ENCODE measurements around the gene UBE2E2. TPM values are rescaled to one million over a fixed set of nuclear protein-coding genes. Genes with fewer than 3 reads are reported as not detected.

The UBE2E2 gene
- total RNA-seq, 2 donors from 2014 or later: 23.2 to 34.5 TPM

DNA sequence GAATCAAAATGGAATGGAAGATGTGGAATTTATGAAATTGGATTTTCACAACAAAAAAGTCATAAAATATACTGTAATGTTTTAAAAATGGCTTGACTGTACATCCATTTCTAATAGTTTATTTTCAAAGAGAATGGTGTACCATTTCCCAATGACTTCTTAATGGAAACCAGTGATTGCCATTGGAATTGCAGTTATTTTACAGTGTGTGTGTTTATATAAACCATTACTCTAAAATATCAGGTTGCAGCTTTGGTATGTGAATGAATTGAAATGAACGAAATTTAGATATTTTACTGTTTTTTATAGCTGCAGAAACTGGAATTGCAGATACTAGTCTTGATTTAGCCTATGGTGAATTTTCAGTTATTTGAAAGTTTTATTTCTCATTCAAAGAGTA, 165.6 kb downstream of the UBE2E2 start:
- peaks cover 9% of the 10 kb centered on the region for H3K9me3 Mint-ChIP-seq
- H3K4me1 ChIP-seq (ENCODE audit: control insufficient read depth, insufficient read depth, low read length): no peaks in the 10 kb centered on the region
- H3K27me3 Mint-ChIP-seq (ENCODE audit: insufficient read depth): no peaks in the 10 kb centered on the region
- WGBS, 2 experiments (ENCODE audit: insufficient coverage in 1 of 2, insufficient read length in 1 of 2): 83 to 92% methylated on average over 1 of the region's 1 CpG
- H3K27ac ChIP-seq (ENCODE audit: low read depth, low read length): no peak overlapping the region
- H3K27ac Mint-ChIP-seq: no peak overlapping the region
- no peak overlapping the region for H3K4me3 ChIP-seq (ENCODE audit: low read length)
- H3K9me3 ChIP-seq (ENCODE audit: control insufficient read depth, low read length): peaks cover 4% of the 10 kb centered on the region
- TF ChIP-seq, protein P1, sequence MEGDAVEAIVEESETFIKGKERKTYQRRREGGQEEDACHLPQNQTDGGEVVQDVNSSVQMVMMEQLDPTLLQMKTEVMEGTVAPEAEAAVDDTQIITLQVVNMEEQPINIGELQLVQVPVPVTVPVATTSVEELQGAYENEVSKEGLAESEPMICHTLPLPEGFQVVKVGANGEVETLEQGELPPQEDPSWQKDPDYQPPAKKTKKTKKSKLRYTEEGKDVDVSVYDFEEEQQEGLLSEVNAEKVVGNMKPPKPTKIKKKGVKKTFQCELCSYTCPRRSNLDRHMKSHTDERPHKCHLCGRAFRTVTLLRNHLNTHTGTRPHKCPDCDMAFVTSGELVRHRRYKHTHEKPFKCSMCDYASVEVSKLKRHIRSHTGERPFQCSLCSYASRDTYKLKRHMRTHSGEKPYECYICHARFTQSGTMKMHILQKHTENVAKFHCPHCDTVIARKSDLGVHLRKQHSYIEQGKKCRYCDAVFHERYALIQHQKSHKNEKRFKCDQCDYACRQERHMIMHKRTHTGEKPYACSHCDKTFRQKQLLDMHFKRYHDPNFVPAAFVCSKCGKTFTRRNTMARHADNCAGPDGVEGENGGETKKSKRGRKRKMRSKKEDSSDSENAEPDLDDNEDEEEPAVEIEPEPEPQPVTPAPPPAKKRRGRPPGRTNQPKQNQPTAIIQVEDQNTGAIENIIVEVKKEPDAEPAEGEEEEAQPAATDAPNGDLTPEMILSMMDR (conservative IDR thresholded peaks at IDR 0.05): no peak
- no peaks in the 10 kb centered on the region for H3K36me3 Mint-ChIP-seq (ENCODE audit: low read depth)
- no peaks in the 10 kb centered on the region for H3K36me3 ChIP-seq (ENCODE audit: control insufficient read depth, insufficient read depth, low read length)
- H3K4me3 Mint-ChIP-seq: no peak overlapping the region
- H3K27me3 ChIP-seq (ENCODE audit: control insufficient read depth, insufficient read depth, low read length, poor library complexity, severe bottlenecking): no peaks in the 10 kb centered on the region
- H3K9ac ChIP-seq (ENCODE audit: extremely low read depth, low read length, poor library complexity, severe bottlenecking): no peak overlapping the region
- no peak for DNase-seq
- peaks cover 4% of the 10 kb centered on the region for H3K4me1 Mint-ChIP-seq

DNA sequence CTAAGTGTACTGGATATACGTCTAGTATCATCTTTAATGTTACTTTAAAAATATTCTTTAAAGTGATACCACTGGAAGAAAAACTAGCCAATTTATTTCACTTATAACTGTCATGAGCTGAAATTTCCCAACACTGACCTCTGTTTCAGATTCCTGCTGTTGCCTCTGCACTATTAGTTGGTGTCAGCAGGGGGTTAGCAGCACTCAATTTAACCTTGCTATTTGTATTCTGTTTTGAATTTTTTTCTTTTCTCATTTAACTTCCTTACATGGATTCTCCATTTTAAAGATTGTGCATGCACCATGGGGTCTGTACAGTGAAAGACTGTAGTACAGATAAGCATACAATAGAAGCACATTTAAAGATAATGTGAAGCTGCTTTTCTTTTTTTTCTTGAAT, 169.2 kb downstream of the UBE2E2 start:
- no peak overlapping the region for H3K9ac ChIP-seq (ENCODE audit: extremely low read depth, low read length, poor library complexity, severe bottlenecking)
- H3K9me3 Mint-ChIP-seq: no peaks in the 10 kb centered on the region
- TF ChIP-seq, protein P1 (conservative IDR thresholded peaks at IDR 0.05): peak; percentile 36
- H3K27ac ChIP-seq (ENCODE audit: low read depth, low read length): no peak overlapping the region
- DNase-seq: no peak
- no peaks in the 10 kb centered on the region for H3K27me3 ChIP-seq (ENCODE audit: control insufficient read depth, insufficient read depth, low read length, poor library complexity, severe bottlenecking)
- WGBS, 2 experiments (ENCODE audit: insufficient coverage in 1 of 2, insufficient read length in 1 of 2): no CpG with 5 or more reads among the region's 1 CpG
- H3K27me3 Mint-ChIP-seq (ENCODE audit: insufficient read depth): no peaks in the 10 kb centered on the region
- no peak overlapping the region for H3K27ac Mint-ChIP-seq
- H3K36me3 Mint-ChIP-seq (ENCODE audit: low read depth): no peaks in the 10 kb centered on the region
- H3K4me1 ChIP-seq (ENCODE audit: control insufficient read depth, insufficient read depth, low read length): no peaks in the 10 kb centered on the region
- H3K4me3 Mint-ChIP-seq: no peak overlapping the region
- H3K4me1 Mint-ChIP-seq: peaks cover 4% of the 10 kb centered on the region
- H3K9me3 ChIP-seq (ENCODE audit: control insufficient read depth, low read length): no peaks in the 10 kb centered on the region
- H3K4me3 ChIP-seq (ENCODE audit: low read length): no peak overlapping the region
- no peaks in the 10 kb centered on the region for H3K36me3 ChIP-seq (ENCODE audit: control insufficient read depth, insufficient read depth, low read length)

DNA sequence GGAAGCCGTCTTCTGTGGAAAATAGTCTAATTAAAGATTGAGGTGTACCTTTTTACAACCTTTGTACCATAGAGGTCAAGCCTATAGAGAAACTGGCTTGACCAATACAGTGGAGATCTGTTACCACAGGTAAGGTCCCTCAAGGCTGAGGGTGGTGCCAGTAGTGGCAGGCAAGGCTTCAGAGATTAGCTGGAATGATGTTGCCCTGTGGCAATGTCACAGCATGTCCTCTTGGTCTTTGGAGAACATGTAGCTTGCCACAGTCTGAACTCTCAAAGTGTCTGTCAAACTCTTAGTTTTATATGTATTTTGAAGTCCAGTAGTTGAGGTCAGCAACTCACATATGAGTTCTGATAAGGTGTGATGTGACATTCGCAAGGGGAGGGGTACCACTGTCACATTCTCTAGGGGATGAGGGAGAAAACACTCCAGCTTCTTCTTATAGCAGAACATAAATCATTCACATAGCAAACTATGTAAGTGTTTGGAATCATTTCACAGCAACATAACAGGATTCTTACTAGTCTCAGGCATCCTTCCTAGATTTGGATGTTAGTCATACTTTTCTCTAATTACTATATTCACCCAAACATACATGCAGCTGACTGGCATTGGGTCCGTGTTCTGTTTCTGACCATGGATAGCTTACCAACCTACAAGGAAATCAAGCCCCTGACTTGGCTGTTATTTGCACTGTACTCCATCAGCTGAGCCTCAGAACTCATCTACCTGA, 173.6 kb downstream of the UBE2E2 start:
- 92 to 95% methylated on average over 2 to 3 of the region's 3 CpGs for WGBS, 2 experiments (ENCODE audit: insufficient coverage in 1 of 2, insufficient read length in 1 of 2)
- H3K27me3 ChIP-seq (ENCODE audit: control insufficient read depth, insufficient read depth, low read length, poor library complexity, severe bottlenecking): no peaks in the 10 kb centered on the region
- H3K9ac ChIP-seq (ENCODE audit: extremely low read depth, low read length, poor library complexity, severe bottlenecking): no peak overlapping the region
- Mint-ChIP-seq H3K27me3 (ENCODE audit: insufficient read depth) (no peaks in the 10 kb centered on the region), H3K36me3 (ENCODE audit: low read depth) (no peaks in the 10 kb centered on the region), H3K9me3 (no peaks in the 10 kb centered on the region), H3K4me3 (no peak overlapping the region), H3K4me1 (no peaks in the 10 kb centered on the region), H3K27ac (no peak overlapping the region)
- no peaks in the 10 kb centered on the region for H3K4me1 ChIP-seq (ENCODE audit: control insufficient read depth, insufficient read depth, low read length)
- no peak overlapping the region for H3K27ac ChIP-seq (ENCODE audit: low read depth, low read length)
- no peak for DNase-seq
- no peaks in the 10 kb centered on the region for H3K9me3 ChIP-seq (ENCODE audit: control insufficient read depth, low read length)
- no peaks in the 10 kb centered on the region for H3K36me3 ChIP-seq (ENCODE audit: control insufficient read depth, insufficient read depth, low read length)
- no peak overlapping the region for H3K4me3 ChIP-seq (ENCODE audit: low read length)
- TF ChIP-seq, protein P1 (conservative IDR thresholded peaks at IDR 0.05): no peak
